H1 (cell line): Measurements from ENCODE around the gene NFKB1. TPM values are rescaled to one million over a fixed set of nuclear protein-coding genes. Genes with fewer than 3 reads are reported as not detected.

Experiments used
- CTCF ChIA-PET: fragments of 300-600 bp; sonication (Branson Sonifier 250); formaldehyde crosslinking; loops from one replicate; lab custom pipeline; 2021; ENCODE audit not compliant: partially characterized antibody; lab: Charles Lee
- POLR2A ChIA-PET: fragments of 300-600 bp; sonication (Branson Sonifier 250); formaldehyde crosslinking; loops from one replicate; lab custom pipeline; 2021; ENCODE audit warnings: inconsistent platforms; ENCODE audit not compliant: partially characterized antibody; lab: Charles Lee
- DNase-seq, 2 experiments: peaks; one replicate each; pipeline versions ENCODE4 v3.0.0 to v3.0.0-alpha.2; 2010 to 2022; ENCODE audit warnings: low spot score in 2 of 2, low read depth in 1 of 2, mixed read lengths in 1 of 2
- FAIRE-seq: peaks from 2 replicates; lab custom pipeline; 2011; peaks lifted over from hg19 to GRCh38; lab: Jason Lieb, UNC
- H2AFZ ChIP-seq: 2 replicates; pipeline ENCODE4 v1.8.1; 2012; ENCODE audit warnings: low read length, inconsistent platforms
- H2AK5ac ChIP-seq: 2 replicates; pipeline ENCODE4 v1.6.1; 2013; ENCODE audit warnings: low read depth, low read length
- H2BK120ac ChIP-seq: replicated peaks from 2 replicates; pipeline ENCODE3; 2013; ENCODE audit warnings: low read depth, low read length, inconsistent platforms
- H2BK12ac ChIP-seq: 2 replicates; pipeline ENCODE4 v1.6.1; 2013; ENCODE audit warnings: low read depth, low read length
- H2BK15ac ChIP-seq: 2 replicates; pipeline ENCODE4 v1.6.1; 2013; ENCODE audit warnings: low read length
- H2BK20ac ChIP-seq: 2 replicates; pipeline ENCODE4 v1.6.1; 2013; ENCODE audit warnings: low read length
- H2BK5ac ChIP-seq: 2 replicates; pipeline ENCODE4 v1.6.1; 2013; ENCODE audit warnings: low read depth, low read length
- H3K14ac ChIP-seq: 2 replicates; pipeline ENCODE4 v1.6.1; 2013; ENCODE audit warnings: inconsistent platforms; ENCODE audit not compliant: insufficient read length
- H3K18ac ChIP-seq: 2 replicates; pipeline ENCODE4 v1.6.1; 2013; ENCODE audit warnings: low read length; ENCODE audit errors: extremely low read depth
- H3K23ac ChIP-seq: 2 replicates; pipeline ENCODE4 v1.6.1; 2013; ENCODE audit warnings: inconsistent platforms; ENCODE audit not compliant: insufficient read length
- H3K23me2 ChIP-seq: 2 replicates; pipeline ENCODE4 v1.6.1; 2013; ENCODE audit warnings: low read depth, low read length
- H3K27ac ChIP-seq: 2 replicates; pipeline ENCODE4 v1.6.1; 2011; ENCODE audit warnings: low read depth, low read length, inconsistent platforms
- H3K27me3 ChIP-seq, 4 experiments: replicated peaks in 1 of 4; 1 replicate in 1 of 4; 2 replicates in 3 of 4; pipeline versions ENCODE4 v1.6.1 to v1.8.1; 2011 to 2013; ENCODE audit warnings: low read length in 3 of 4, mild to moderate bottlenecking in 3 of 4, inconsistent platforms in 2 of 4, mixed read lengths in 2 of 4, moderate library complexity in 1 of 4; ENCODE audit not compliant: control insufficient read depth in 3 of 4, insufficient read depth in 3 of 4; ENCODE audit errors: extremely low read depth in 1 of 4
- H3K36me3 ChIP-seq, 4 experiments: 2 replicates each; pipeline versions ENCODE4 v1.6.1 to v1.8.1; 2011 to 2013; ENCODE audit warnings: mild to moderate bottlenecking in 4 of 4, low read length in 3 of 4, moderate library complexity in 2 of 4, control low read depth in 1 of 4, inconsistent platforms in 1 of 4; ENCODE audit not compliant: insufficient read depth in 4 of 4, control insufficient read depth in 2 of 4
- H3K4ac ChIP-seq: replicated peaks from 2 replicates; pipeline ENCODE3; 2013; ENCODE audit warnings: low read length, low read depth, mixed read lengths, inconsistent platforms; ENCODE audit not compliant: insufficient read length
- H3K4me1 ChIP-seq, 4 experiments: replicated peaks in 1 of 4; 1 replicate in 1 of 4; 2 replicates in 3 of 4; pipeline versions ENCODE4 v1.6.1 to v1.8.1; 2011 to 2013; ENCODE audit warnings: low read length in 3 of 4, inconsistent platforms in 2 of 4, mixed read lengths in 1 of 4; ENCODE audit not compliant: insufficient read depth in 4 of 4, control insufficient read depth in 3 of 4
- H3K4me2 ChIP-seq, 2 experiments: 2 replicates each; pipeline versions ENCODE4 v1.6.1 to v1.8.1; 2011 to 2013; ENCODE audit warnings: low read depth in 2 of 2, low read length in 2 of 2, control low read depth in 1 of 2, inconsistent platforms in 1 of 2, mild to moderate bottlenecking in 1 of 2; ENCODE audit not compliant: insufficient read depth in 1 of 2
- H3K4me3 ChIP-seq, 4 experiments: fragments of 200-600, 300-600 bp in 1 of 4; sonication (generic), shearing (Covaris generic), sonication (Bioruptor Twin) in 1 of 4; 2 replicates each; pipeline versions ENCODE4 v1.5.1 to v1.8.1; 2011 to 2016; ENCODE audit warnings: low read length in 4 of 4, low read depth in 3 of 4, control low read depth in 2 of 4, inconsistent platforms in 2 of 4, mild to moderate bottlenecking in 2 of 4, mixed read lengths in 1 of 4, moderate library complexity in 1 of 4; ENCODE audit not compliant: insufficient read depth in 2 of 4; ENCODE audit errors: extremely low read depth in 1 of 4
- H3K56ac ChIP-seq: replicated peaks from 2 replicates; pipeline ENCODE3; 2013; ENCODE audit warnings: low read depth, mild to moderate bottlenecking, mixed read lengths, low read length, inconsistent platforms; ENCODE audit not compliant: insufficient read length
- H3K79me1 ChIP-seq: 2 replicates; pipeline ENCODE4 v1.6.1; 2013; ENCODE audit warnings: low read depth, low read length, control low read depth
- H3K79me2 ChIP-seq, 2 experiments: 2 replicates each; pipeline versions ENCODE4 v1.6.1 to v1.8.1; 2012 to 2013; ENCODE audit warnings: low read length in 2 of 2, mild to moderate bottlenecking in 2 of 2, inconsistent platforms in 1 of 2; ENCODE audit not compliant: insufficient read depth in 2 of 2, control insufficient read depth in 1 of 2
- H3K9ac ChIP-seq, 4 experiments: replicated peaks in 1 of 4; 1 replicate in 1 of 4; 2 replicates in 3 of 4; pipeline versions ENCODE4 v1.6.1 to v1.8.1; 2011 to 2013; ENCODE audit warnings: low read depth in 3 of 4, low read length in 3 of 4, control low read depth in 2 of 4, mild to moderate bottlenecking in 2 of 4, moderate library complexity in 2 of 4, inconsistent platforms in 1 of 4; ENCODE audit errors: extremely low read depth in 1 of 4
- H3K9me3 ChIP-seq, 2 experiments: 2 replicates each; pipeline versions ENCODE4 v1.6.1 to v1.8.1; 2012 to 2013; ENCODE audit warnings: mild to moderate bottlenecking in 2 of 2, moderate library complexity in 2 of 2, control low read depth in 1 of 2, inconsistent platforms in 1 of 2, low read depth in 1 of 2, low read length in 1 of 2, mixed read lengths in 1 of 2; ENCODE audit not compliant: insufficient read depth in 2 of 2
- H4K20me1 ChIP-seq, 2 experiments: replicated peaks in 1 of 2; 2 replicates each; pipeline versions ENCODE3 to v1.8.1; 2011 to 2013; ENCODE audit warnings: inconsistent platforms in 2 of 2, low read length in 2 of 2, mild to moderate bottlenecking in 1 of 2; ENCODE audit not compliant: insufficient read depth in 2 of 2, control insufficient read depth in 1 of 2
- H4K5ac ChIP-seq: 2 replicates; pipeline ENCODE4 v1.6.1; 2013; ENCODE audit warnings: low read length, low read depth, mixed read lengths, inconsistent platforms; ENCODE audit not compliant: insufficient read length
- H4K8ac ChIP-seq: 2 replicates; pipeline ENCODE4 v1.8.0; 2013; ENCODE audit warnings: mild to moderate bottlenecking, moderate library complexity, low read length, inconsistent platforms; ENCODE audit not compliant: insufficient read depth; ENCODE audit errors: extremely low read depth
- H4K91ac ChIP-seq: replicated peaks from 2 replicates; pipeline ENCODE3; 2013; ENCODE audit warnings: low read length, mixed read lengths, inconsistent platforms; ENCODE audit not compliant: insufficient read length
- MAFK ChIP-seq: IDR thresholded peaks from 2 replicates; pipeline ENCODE4 v1.6.1; 2012; ENCODE audit warnings: low read depth, mild to moderate bottlenecking, improper control_type of control experiment, low read length
- WGBS, 2 experiments: shearing (Covaris generic) in 1 of 2; methylation state at CpG; one replicate each; pipeline versions ENCODE4 v1.1.6 to v1.1.7; 2013 to 2015; ENCODE audit warnings: low lambda C conversion rate in 2 of 2, mixed read lengths in 2 of 2, inconsistent platforms in 1 of 2, low coverage in 1 of 2, missing lambda C conversion rate in 1 of 2; ENCODE audit not compliant: insufficient replicate concordance in 2 of 2, insufficient coverage in 1 of 2, insufficient read length in 1 of 2; ENCODE audit errors: extremely low coverage in 1 of 2, missing lambda C conversion rate in 1 of 2; 5-methylcytosine and 5-hydroxymethylcytosine counted together
- polyA plus RNA-seq, 7 experiments: library from polyadenylated mRNA; depleted of rRNA in 3 of 7; stranded (reverse) in 5 of 7; unstranded in 2 of 7; fragments of >200 nt in 5 of 7; fragments of 200-250 nt in 2 of 7; gene quantifications; 1 replicate in 5 of 7; 2 replicates in 1 of 7; 4 replicates in 1 of 7; pipeline versions ENCODE4 v1.2.1 to v1.2.3, GENCODE V29; 2011 to 2013; ENCODE audit warnings: missing spikeins in 2 of 7, mixed read lengths in 2 of 7
- total RNA-seq: library from RNA; stranded (reverse); fragmentation: NEBNext Ultra II Directional; extraction: Animal tissue kit (Norgen Biotek cat#: 25700); gene quantifications from 2 replicates; pipeline ENCODE4 v1.2.1, GENCODE V29; 2021

The NFKB1 gene
- total and polyA plus RNA-seq, 2 of the 8 experiments (the other 6 are each of a cell fraction or from before 2014, with no cell fraction given): 2.9 to 6.8 TPM

DNA sequence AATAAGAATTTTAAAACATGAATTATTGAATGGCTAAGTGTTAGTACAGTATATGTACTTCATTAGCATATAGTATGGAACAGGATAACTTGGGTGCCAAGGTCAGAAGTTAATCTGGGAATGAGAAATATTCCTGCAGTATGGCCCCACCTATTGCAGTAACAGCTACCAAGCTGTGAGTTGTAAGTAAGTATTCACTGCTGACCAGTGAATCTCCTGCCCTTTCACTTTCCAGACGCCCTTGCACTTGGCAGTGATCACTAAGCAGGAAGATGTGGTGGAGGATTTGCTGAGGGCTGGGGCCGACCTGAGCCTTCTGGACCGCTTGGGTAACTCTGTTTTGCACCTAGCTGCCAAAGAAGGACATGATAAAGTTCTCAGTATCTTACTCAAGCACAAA lies 105.1 kb downstream of the NFKB1 start:
- WGBS, 2 experiments: 85% methylated on average over 3 of the region's 3 CpGs; no CpG with 5 or more reads in 1 of the 2 experiments
- H3K27me3 ChIP-seq: no peaks in the 10 kb centered on the region
- no peak overlapping the region for H3K9ac ChIP-seq
- FAIRE-seq: no peak
- no peak overlapping the region for H4K91ac ChIP-seq
- no peak overlapping the region for H3K23ac ChIP-seq
- no peak for TF ChIP-seq MAFK
- H2AK5ac ChIP-seq: no peak overlapping the region
- no peak for DNase-seq
- no peak overlapping the region for H2BK12ac ChIP-seq
- H3K14ac ChIP-seq: no peak overlapping the region
- no peaks in the 10 kb centered on the region for H3K9me3 ChIP-seq
- no peak overlapping the region for H4K5ac ChIP-seq
- no peak overlapping the region for H2BK120ac ChIP-seq
- no peaks in the 10 kb centered on the region for H3K23me2 ChIP-seq
- no peaks in the 10 kb centered on the region for H4K20me1 ChIP-seq
- H3K4me2 ChIP-seq: no peak overlapping the region
- ChIA-PET POLR2A (no interaction called here), CTCF (interaction anchor here (0.9 to 1.8 kb wide), 5 partner anchors 16 to 486 kb away, joined by 3 to 5 read pairs (median 4); no protein-coding TSS in a partner anchor)
- no peaks in the 10 kb centered on the region for H3K4me1 ChIP-seq
- no peak overlapping the region for H3K4me3 ChIP-seq
- H3K27ac ChIP-seq: no peak overlapping the region
- H2BK20ac ChIP-seq: no peak overlapping the region
- H3K56ac ChIP-seq: no peak overlapping the region
- H2AFZ ChIP-seq: no peak overlapping the region
- H2BK15ac ChIP-seq: no peak overlapping the region
- no peaks in the 10 kb centered on the region for H3K36me3 ChIP-seq
- H3K79me2 ChIP-seq: no peaks in the 10 kb centered on the region
- H2BK5ac ChIP-seq: no peak overlapping the region
- H3K79me1 ChIP-seq: no peaks in the 10 kb centered on the region
- H3K4ac ChIP-seq: no peak overlapping the region
- no peak overlapping the region for H4K8ac ChIP-seq
- no peak overlapping the region for H3K18ac ChIP-seq
